RWPE1 (cell line): ENCODE results near the gene HIVEP1.

Experiments used
- CTCF ChIA-PET: fragments of 350-600 bp; sonication (Branson Sonifier 250); formaldehyde crosslinking; extraction: SDS; loops from one replicate; lab custom pipeline; 2021; lab: Yijun Ruan, JAX
- POLR2A ChIA-PET: fragments of 400-600 bp; formaldehyde crosslinking; extraction: SDS; loops from one replicate; lab custom pipeline; 2020; ENCODE audit warnings: antibody characterized with exemption; ENCODE audit not compliant: low non-redundant PET; lab: Yijun Ruan, JAX
- DNase-seq: peaks from one replicate; pipeline ENCODE4 v3.0.0; 2012; ENCODE audit warnings: low spot score
- H3K27ac ChIP-seq: fragments of 450-650 bp; 2 replicates; pipeline ENCODE4 v1.5.1; 2017
- TF ChIP-seq, protein P1 (sequence below): fragments of 450-650 bp; conservative IDR thresholded peaks from 2 replicates; pipeline ENCODE4 v1.5.1; 2017; ENCODE audit warnings: low read depth, mild to moderate bottlenecking

Gene HIVEP1

DNA sequence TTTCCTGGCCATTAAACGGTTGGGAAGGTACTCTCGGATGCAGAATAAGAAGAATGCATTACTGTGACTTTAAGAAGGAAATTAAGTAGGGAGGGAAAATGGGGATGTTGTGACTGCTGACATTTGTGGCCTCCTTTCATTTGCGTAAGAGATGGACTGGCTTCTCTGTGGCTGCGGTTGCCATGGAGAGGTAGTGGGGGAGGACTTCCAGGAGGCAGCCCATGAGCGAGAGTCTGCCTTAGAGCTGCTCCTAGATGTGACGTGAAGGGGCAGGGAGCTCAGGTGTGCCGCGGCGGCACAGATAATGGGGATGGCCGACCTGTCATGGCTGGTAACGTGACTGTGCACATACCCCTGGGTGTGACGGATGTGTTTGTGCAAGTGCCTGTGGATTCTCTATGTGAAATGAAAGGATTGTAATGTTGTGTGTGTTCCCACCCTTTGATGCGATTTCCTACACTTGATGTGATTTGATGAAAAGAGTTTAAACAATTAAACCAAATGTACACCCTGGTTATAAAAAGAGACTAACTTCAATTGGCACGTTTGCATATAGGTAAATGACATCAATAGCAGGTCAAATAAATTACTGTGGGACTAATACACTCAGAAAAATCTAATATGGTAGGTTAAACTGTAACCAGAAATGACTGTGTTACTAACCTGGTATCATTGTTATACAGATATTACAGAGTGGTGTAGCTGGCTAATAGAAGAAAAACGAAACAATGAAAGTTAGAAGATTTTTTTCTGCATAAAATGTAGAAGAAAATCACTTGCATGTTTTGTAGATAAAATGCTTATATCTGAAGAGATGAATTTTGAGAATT lies 48.9 kb downstream of the HIVEP1 start:
- H3K27ac ChIP-seq = peak overlapping the region; percentile 34; the same call in 1 of the 2 replicates
- ChIA-PET POLR2A (no interaction called here), CTCF (no interaction called here)
- TF ChIP-seq, protein P1, sequence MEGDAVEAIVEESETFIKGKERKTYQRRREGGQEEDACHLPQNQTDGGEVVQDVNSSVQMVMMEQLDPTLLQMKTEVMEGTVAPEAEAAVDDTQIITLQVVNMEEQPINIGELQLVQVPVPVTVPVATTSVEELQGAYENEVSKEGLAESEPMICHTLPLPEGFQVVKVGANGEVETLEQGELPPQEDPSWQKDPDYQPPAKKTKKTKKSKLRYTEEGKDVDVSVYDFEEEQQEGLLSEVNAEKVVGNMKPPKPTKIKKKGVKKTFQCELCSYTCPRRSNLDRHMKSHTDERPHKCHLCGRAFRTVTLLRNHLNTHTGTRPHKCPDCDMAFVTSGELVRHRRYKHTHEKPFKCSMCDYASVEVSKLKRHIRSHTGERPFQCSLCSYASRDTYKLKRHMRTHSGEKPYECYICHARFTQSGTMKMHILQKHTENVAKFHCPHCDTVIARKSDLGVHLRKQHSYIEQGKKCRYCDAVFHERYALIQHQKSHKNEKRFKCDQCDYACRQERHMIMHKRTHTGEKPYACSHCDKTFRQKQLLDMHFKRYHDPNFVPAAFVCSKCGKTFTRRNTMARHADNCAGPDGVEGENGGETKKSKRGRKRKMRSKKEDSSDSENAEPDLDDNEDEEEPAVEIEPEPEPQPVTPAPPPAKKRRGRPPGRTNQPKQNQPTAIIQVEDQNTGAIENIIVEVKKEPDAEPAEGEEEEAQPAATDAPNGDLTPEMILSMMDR = no peak
- DNase-seq = peak; percentile 32

DNA sequence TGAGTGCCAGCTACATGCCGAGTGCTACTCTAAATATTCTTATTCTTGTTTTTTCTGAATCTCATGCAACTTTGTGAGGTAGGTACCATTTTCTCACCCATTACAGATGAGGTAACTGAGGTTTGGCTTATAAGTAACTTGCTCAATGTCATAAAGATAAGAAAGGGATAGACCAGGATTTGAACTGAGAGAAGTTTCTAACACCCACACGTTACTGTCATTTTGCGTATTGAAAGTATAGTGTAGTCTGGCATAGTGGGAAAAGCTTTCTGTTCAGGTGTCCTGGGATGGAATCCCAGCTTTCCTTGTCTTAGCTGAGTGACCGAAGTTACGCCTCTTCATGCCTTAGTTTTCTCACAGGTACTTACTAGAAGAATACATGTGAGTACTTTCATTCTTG lies 50.5 kb downstream of the HIVEP1 start:
- TF ChIP-seq, protein P1 = no peak
- POLR2A ChIA-PET = no interaction called here
- CTCF ChIA-PET = no interaction called here
- H3K27ac ChIP-seq = no peak overlapping the region
- no peak for DNase-seq

GRCh38 chr6:12064131-12064530 lies 52.0 kb downstream of the HIVEP1 start:
- DNase-seq = no peak
- TF ChIP-seq, protein P1 = no peak
- H3K27ac ChIP-seq = no peak overlapping the region
- CTCF ChIA-PET = no interaction called here
- POLR2A ChIA-PET = no interaction called here

GRCh38 chr6:12064538-12065071 lies 52.5 kb downstream of the HIVEP1 start:
- CTCF ChIA-PET = no interaction called here
- TF ChIP-seq, protein P1 = no peak
- H3K27ac ChIP-seq = no peak overlapping the region
- POLR2A ChIA-PET = no interaction called here
- no peak for DNase-seq

- TF ChIP-seq, protein P1 = no peak
- POLR2A ChIA-PET = interaction anchor here (0.5 kb wide), 1 partner anchor 166 kb away, joined by 4 read pairs; no protein-coding TSS in a partner anchor
- DNase-seq = no peak
- CTCF ChIA-PET = interaction anchor here (0.6 kb wide), 1 partner anchor 216 kb away, joined by 4 read pairs; no protein-coding TSS in a partner anchor
- no peak overlapping the region for H3K27ac ChIP-seq
Measured at GRCh38 chr6:12065321-12066140, 53.4 kb downstream of the HIVEP1 start.

GRCh38 chr6:12066297-12066696 lies 54.2 kb downstream of the HIVEP1 start:
- POLR2A ChIA-PET = no interaction called here
- no peak overlapping the region for H3K27ac ChIP-seq
- TF ChIP-seq, protein P1 = no peak
- CTCF ChIA-PET = interaction anchor here (0.6 kb wide), 2 partner anchors 215 to 411 kb away, joined by 4 to 5 read pairs; no protein-coding TSS in a partner anchor
- DNase-seq = no peak
